Thyroid gland (tissue), 4 donors: ENCODE data around the gene OCA2.

Experiments
- CTCF ChIP-seq, 6 experiments: fragments of 200-600 bp in 3 of 6; fragments of 450-650 bp in 3 of 6; sonication (generic) in 3 of 6; IDR thresholded peaks; one replicate each; pipeline ENCODE4 v1.5.1; 2016 to 2019; ENCODE audit warnings: antibody characterized with exemption in 6 of 6, mild to moderate bottlenecking in 2 of 6, inconsistent platforms in 1 of 6, moderate library complexity in 1 of 6
- POLR2A ChIP-seq, 2 donors: fragments of 450-650 bp; IDR thresholded peaks; one replicate each; pipeline ENCODE4 v1.6.1; 2017; ENCODE audit warnings: antibody characterized with exemption in 2 of 2, mild to moderate bottlenecking in 2 of 2, moderate library complexity in 1 of 2

- TF ChIP-seq CTCF (IDR thresholded peaks at IDR 0.05) (no peak), POLR2A (IDR thresholded peaks at IDR 0.05) (no peak)
Measured at GRCh38 chr15:27844018-27844666, 255.0 kb downstream of the OCA2 start.
